GM12878 (cell line): ENCODE data around the gene KLC3. TPM values are rescaled to one million over a fixed set of nuclear protein-coding genes. Genes with fewer than 3 reads are reported as not detected.

Experiments
- ATAC-seq: fragments of 200-7000 bp; cut with Tn5 transposase; 3 replicates; pipeline ENCODE4 v1.9.1; 2020; ENCODE audit warnings: mild to moderate bottlenecking, moderate library complexity
- BruUV-seq: library from RNA; stranded (reverse); fragments of 400-500 nt; replicated peaks from 2 replicates; lab custom pipeline; 2021; lab: Mats Ljungman, UMichigan
- CTCF ChIA-PET: fragments of 300-600 bp; sonication (Branson Sonifier 250); formaldehyde crosslinking; extraction: SDS; loops from one replicate; lab custom pipeline; 2021; ENCODE audit warnings: inconsistent platforms; lab: Yijun Ruan, JAX
- POLR2A ChIA-PET: fragments of 350-600 bp; formaldehyde crosslinking; extraction: SDS; loops from one replicate; lab custom pipeline; 2021; ENCODE audit warnings: inconsistent platforms; lab: Charles Lee
- RAD21 ChIA-PET: fragments of 300-600 bp; sonication (Branson Sonifier 250); formaldehyde crosslinking; loops from one replicate; lab custom pipeline; 2023; ENCODE audit warnings: antibody characterized with exemption; ENCODE audit not compliant: unreplicated experiment; lab: Charles Lee
- SMC1A ChIA-PET: fragments of 300-600 bp; sonication (Branson Sonifier 250); formaldehyde crosslinking; loops from one replicate; lab custom pipeline; 2023; ENCODE audit not compliant: unreplicated experiment, uncharacterized antibody; lab: Charles Lee
- DNase-seq: peaks from one replicate; pipeline ENCODE4 v3.0.0-alpha.2; 2011; ENCODE audit warnings: low read depth, low spot score
- FAIRE-seq: peaks from 3 replicates; lab custom pipeline; 2011; peaks lifted over from hg19 to GRCh38; lab: Jason Lieb, UNC
- H2AFZ ChIP-seq: 2 replicates; pipeline ENCODE4 v1.6.0; 2011; ENCODE audit warnings: low read depth, low read length, control low read depth; ENCODE audit not compliant: control insufficient read depth
- H3K27ac ChIP-seq: 2 replicates; pipeline ENCODE4 v1.5.1; 2011; ENCODE audit warnings: control low read depth; ENCODE audit not compliant: control insufficient read depth, insufficient read depth
- H3K27me3 ChIP-seq, 2 experiments: replicated peaks in 1 of 2; 2 replicates each; pipeline versions ENCODE4 v1.6.0 to v1.6.1; 2011; ENCODE audit warnings: low read length in 1 of 2; ENCODE audit not compliant: control insufficient read depth in 2 of 2, insufficient read depth in 2 of 2
- H3K36me3 ChIP-seq, 2 experiments: 2 replicates each; pipeline ENCODE4 v1.5.1; 2011; ENCODE audit warnings: low read length in 1 of 2; ENCODE audit not compliant: control insufficient read depth in 2 of 2, insufficient read depth in 2 of 2
- H3K4me1 ChIP-seq: 2 replicates; pipeline ENCODE4 v1.6.1; 2011; ENCODE audit warnings: mild to moderate bottlenecking, low read length, moderate library complexity, mixed read lengths; ENCODE audit not compliant: control insufficient read depth, insufficient read depth
- H3K4me2 ChIP-seq: 2 replicates; pipeline ENCODE4 v1.6.0; 2011; ENCODE audit warnings: control low read depth; ENCODE audit not compliant: control insufficient read depth, insufficient read depth
- H3K4me3 ChIP-seq: fragments of 200-600 bp; sonication (generic); 2 replicates; pipeline ENCODE4 v1.5.1; 2016
- H3K79me2 ChIP-seq: 2 replicates; pipeline ENCODE4 v1.6.0; 2011; ENCODE audit warnings: low read length; ENCODE audit not compliant: control insufficient read depth, insufficient read depth
- H3K9ac ChIP-seq: 2 replicates; pipeline ENCODE4 v1.8.0; 2011; ENCODE audit warnings: low read length, control low read depth, mixed read lengths; ENCODE audit not compliant: control insufficient read depth, insufficient read depth
- H3K9me3 ChIP-seq: replicated peaks from 3 replicates; pipeline ENCODE4 v1.5.1; 2011; ENCODE audit warnings: mild to moderate bottlenecking, low read length; ENCODE audit not compliant: control insufficient read depth, insufficient read depth
- H4K20me1 ChIP-seq: 2 replicates; pipeline ENCODE4 v1.6.0; 2011; ENCODE audit not compliant: control insufficient read depth, insufficient read depth
- CBX3 ChIP-seq: fragments of 200-600 bp; sonication (generic); IDR thresholded peaks from 2 replicates; pipeline ENCODE4 v1.6.1; 2016; ENCODE audit warnings: low read depth, borderline replicate concordance
- CBX5 ChIP-seq: sonication (generic); IDR thresholded peaks from 2 replicates; pipeline ENCODE4 v1.6.1; 2016; ENCODE audit warnings: low read depth, moderate library complexity, mild to moderate bottlenecking, inconsistent platforms
- ETV6 ChIP-seq, 2 experiments: fragments of 450-650 bp in 1 of 2; IDR thresholded peaks in 1 of 2; conservative IDR thresholded peaks in 1 of 2; 2 replicates each; pipeline ENCODE4 v1.6.1; 2014; ENCODE audit warnings: antibody characterized with exemption in 1 of 2, borderline replicate concordance in 1 of 2, low read depth in 1 of 2, mild to moderate bottlenecking in 1 of 2, moderate library complexity in 1 of 2
- NR2C2 ChIP-seq: IDR thresholded peaks from 2 replicates; pipeline ENCODE4 v1.6.1; 2011; ENCODE audit warnings: borderline replicate concordance, low read depth; ENCODE audit not compliant: control insufficient read depth, insufficient read length
- PAX8 ChIP-seq: fragments of 450-650 bp; IDR thresholded peaks from 2 replicates; pipeline ENCODE4 v1.6.1; 2017; ENCODE audit warnings: mild to moderate bottlenecking, moderate library complexity
- POLR2AphosphoS5 ChIP-seq: IDR thresholded peaks from 2 replicates; pipeline ENCODE4 v1.6.1; 2011; ENCODE audit warnings: mild to moderate bottlenecking, low read length, inconsistent platforms
- POU2F2 ChIP-seq: IDR thresholded peaks from 3 replicates; pipeline ENCODE4 v1.6.1; 2011; ENCODE audit warnings: low read depth, mild to moderate bottlenecking, low read length, borderline replicate concordance
- RCOR1 ChIP-seq: conservative IDR thresholded peaks from 2 replicates; pipeline ENCODE4 v1.6.1; 2012; ENCODE audit warnings: low read depth, low read length, improper control_type of control experiment
- SIX5 ChIP-seq: IDR thresholded peaks from 2 replicates; pipeline ENCODE4 v1.6.1; 2011; ENCODE audit warnings: mild to moderate bottlenecking, low read depth, low read length, moderate library complexity; ENCODE audit not compliant: severe bottlenecking
- TAF1 ChIP-seq: IDR thresholded peaks from 2 replicates; pipeline ENCODE4 v1.6.1; 2011; ENCODE audit warnings: mild to moderate bottlenecking, low read depth, low read length, borderline replicate concordance
- WGBS: methylation state at CpG from one replicate; pipeline ENCODE4 v1.1.6; 2016; ENCODE audit warnings: low lambda C conversion rate; ENCODE audit not compliant: insufficient replicate concordance, insufficient coverage; ENCODE audit errors: missing lambda C conversion rate; 5-methylcytosine and 5-hydroxymethylcytosine counted together
- in situ Hi-C: fragments of 300-500 bp; cut with MboI; formaldehyde crosslinking; loops from 9 replicates; pipeline ENCODE4 v1.14.3; 2018; ENCODE audit warnings: mixed read lengths
- intact Hi-C: fragments of 100-400 bp; cut with micrococcal nuclease; formaldehyde crosslinking; loops from one replicate; pipeline ENCODE4 v1.14.2; 2022; ENCODE audit not compliant: unreplicated experiment
- polyA plus RNA-seq, 11 experiments: library from polyadenylated mRNA; depleted of rRNA in 4 of 11; unstranded in 6 of 11; stranded (reverse) in 5 of 11; fragments of >200 nt; fragmentation: Nextera tagmentation in 4 of 11; fragmentation: Illumina TruSeq in 1 of 11; extraction: Ambion mirVana in 4 of 11; extraction: Trizol in 1 of 11; gene quantifications; 1 replicate in 1 of 11; 2 replicates in 10 of 11; pipeline versions ENCODE4 v1.2.1 to v1.2.3, GENCODE V29; 2011 to 2016; ENCODE audit warnings: inconsistent platforms in 2 of 11, missing spikeins in 2 of 11, low read depth in 1 of 11
- total RNA-seq, 4 experiments: library from RNA; depleted of rRNA in 3 of 4; stranded (reverse); fragments of >200 nt in 3 of 4; fragmentation: Illumina TruSeq in 1 of 4; extraction: Trizol in 1 of 4; gene quantifications; 2 replicates each; pipeline versions ENCODE4 v1.2.1 to v1.2.3, GENCODE V29; 2013 to 2021
- TF ChIP-seq, protein P1 (sequence below): fragments of 450-650 bp; IDR thresholded peaks from 2 replicates; pipeline ENCODE4 v1.6.1; 2016; ENCODE audit warnings: mild to moderate bottlenecking
- TF ChIP-seq, protein P2 (sequence below): IDR thresholded peaks from 2 replicates; pipeline ENCODE4 v1.6.1; 2011; ENCODE audit warnings: borderline replicate concordance, low read depth, mild to moderate bottlenecking, moderate library complexity, mixed read lengths, low read length; ENCODE audit not compliant: insufficient read depth; ENCODE audit errors: extremely low read length
- TF ChIP-seq, protein P3 (sequence below): fragments of 450-650 bp; formaldehyde crosslinking; IDR thresholded peaks from 2 replicates; pipeline ENCODE4 v1.5.0; 2022; ENCODE audit warnings: mild to moderate bottlenecking, missing genetic modification characterization
- TF ChIP-seq, protein P4 (sequence below): fragments of 450-650 bp; IDR thresholded peaks from 2 replicates; pipeline ENCODE4 v1.6.1; 2014; ENCODE audit warnings: mild to moderate bottlenecking
- TF ChIP-seq, protein P5 (sequence below): IDR thresholded peaks from 2 replicates; pipeline ENCODE4 v1.6.1; 2012; ENCODE audit warnings: low read length, inconsistent platforms

Gene KLC3
- total and polyA plus RNA-seq, 10 of the 15 experiments (the other 5 are each of a cell fraction or from before 2014, with no cell fraction given), result 0.03 to 0.38 (median 0.28) TPM; not detected in 5

DNA sequence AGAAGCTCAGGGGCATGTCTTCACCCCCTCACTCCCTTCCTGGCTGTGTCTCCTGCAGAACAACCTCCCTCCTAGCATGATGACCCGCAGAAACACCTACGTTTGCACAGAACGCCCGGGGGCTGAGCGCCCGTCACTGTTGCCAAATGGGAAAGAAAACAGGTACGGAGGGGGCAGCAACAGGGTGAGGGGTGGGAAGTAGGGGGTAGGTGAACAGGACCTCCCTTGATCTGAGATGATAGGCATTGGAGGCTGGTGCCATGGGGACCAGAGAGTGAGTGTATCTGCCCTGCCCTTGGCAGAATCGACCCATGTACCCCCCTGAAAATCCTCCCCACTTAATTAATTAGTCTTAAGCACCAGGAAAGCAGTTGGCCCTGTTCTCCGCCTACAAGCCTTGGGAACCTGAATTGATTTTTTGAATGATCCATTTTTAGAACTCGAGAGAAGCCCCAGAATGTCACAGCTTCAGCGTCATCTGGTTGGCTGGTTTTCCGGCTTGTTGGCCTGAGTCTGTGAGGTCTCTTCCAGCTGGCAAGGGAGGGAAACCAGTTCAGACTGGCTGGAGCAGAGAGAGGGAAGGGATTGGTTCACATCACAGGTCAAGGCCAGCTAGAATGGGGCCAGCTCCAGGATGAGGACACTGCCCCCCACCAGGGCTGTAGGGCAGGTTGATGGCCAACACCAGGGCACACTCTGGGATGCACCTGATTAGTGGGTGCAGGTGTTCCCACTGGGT is 46.1 kb upstream of the KLC3 start:
- Histone ChIP-seq H2AFZ (no peak overlapping the region), H3K36me3 (no peaks in the 10 kb centered on the region; a peak in 1 of 4 replicates), H3K4me2 (no peak overlapping the region), H3K4me3 (no peak overlapping the region), H3K4me1 (no peaks in the 10 kb centered on the region), H3K9ac (no peak overlapping the region), H4K20me1 (no peaks in the 10 kb centered on the region), H3K27me3 (no peaks in the 10 kb centered on the region), H3K79me2 (no peaks in the 10 kb centered on the region), H3K9me3 (no peaks in the 10 kb centered on the region), H3K27ac (no peak overlapping the region)
- ChIA-PET POLR2A (no interaction called here), SMC1A (no interaction called here), CTCF (no interaction called here), RAD21 (no interaction called here)
- in situ Hi-C loops, result no loop called here
- no TSS peak for BruUV-seq
- WGBS, result 86% methylated on average over 12 of the region's 12 CpGs
- intact Hi-C loops, result no loop called here
- FAIRE-seq, result no peak
- no peak for DNase-seq
- no peak for ATAC-seq
- TF ChIP-seq, protein P1, sequence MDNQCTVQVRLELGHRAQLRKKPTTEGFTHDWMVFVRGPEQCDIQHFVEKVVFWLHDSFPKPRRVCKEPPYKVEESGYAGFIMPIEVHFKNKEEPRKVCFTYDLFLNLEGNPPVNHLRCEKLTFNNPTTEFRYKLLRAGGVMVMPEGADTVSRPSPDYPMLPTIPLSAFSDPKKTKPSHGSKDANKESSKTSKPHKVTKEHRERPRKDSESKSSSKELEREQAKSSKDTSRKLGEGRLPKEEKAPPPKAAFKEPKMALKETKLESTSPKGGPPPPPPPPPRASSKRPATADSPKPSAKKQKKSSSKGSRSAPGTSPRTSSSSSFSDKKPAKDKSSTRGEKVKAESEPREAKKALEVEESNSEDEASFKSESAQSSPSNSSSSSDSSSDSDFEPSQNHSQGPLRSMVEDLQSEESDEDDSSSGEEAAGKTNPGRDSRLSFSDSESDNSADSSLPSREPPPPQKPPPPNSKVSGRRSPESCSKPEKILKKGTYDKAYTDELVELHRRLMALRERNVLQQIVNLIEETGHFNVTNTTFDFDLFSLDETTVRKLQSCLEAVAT, result no peak
- TF ChIP-seq, protein P2, sequence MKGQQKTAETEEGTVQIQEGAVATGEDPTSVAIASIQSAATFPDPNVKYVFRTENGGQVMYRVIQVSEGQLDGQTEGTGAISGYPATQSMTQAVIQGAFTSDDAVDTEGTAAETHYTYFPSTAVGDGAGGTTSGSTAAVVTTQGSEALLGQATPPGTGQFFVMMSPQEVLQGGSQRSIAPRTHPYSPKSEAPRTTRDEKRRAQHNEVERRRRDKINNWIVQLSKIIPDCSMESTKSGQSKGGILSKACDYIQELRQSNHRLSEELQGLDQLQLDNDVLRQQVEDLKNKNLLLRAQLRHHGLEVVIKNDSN, result no peak
- TF ChIP-seq SIX5, result no peak
- TF ChIP-seq ETV6 (conservative IDR thresholded peaks at IDR 0.05 in 1 of 2, IDR thresholded peaks at IDR 0.05 in 1 of 2; ENCODE audit: borderline replicate concordance in 1 of 2, low read depth in 1 of 2), result no peak
- TF ChIP-seq PAX8, result no peak
- TF ChIP-seq TAF1, result no peak
- TF ChIP-seq, protein P3, sequence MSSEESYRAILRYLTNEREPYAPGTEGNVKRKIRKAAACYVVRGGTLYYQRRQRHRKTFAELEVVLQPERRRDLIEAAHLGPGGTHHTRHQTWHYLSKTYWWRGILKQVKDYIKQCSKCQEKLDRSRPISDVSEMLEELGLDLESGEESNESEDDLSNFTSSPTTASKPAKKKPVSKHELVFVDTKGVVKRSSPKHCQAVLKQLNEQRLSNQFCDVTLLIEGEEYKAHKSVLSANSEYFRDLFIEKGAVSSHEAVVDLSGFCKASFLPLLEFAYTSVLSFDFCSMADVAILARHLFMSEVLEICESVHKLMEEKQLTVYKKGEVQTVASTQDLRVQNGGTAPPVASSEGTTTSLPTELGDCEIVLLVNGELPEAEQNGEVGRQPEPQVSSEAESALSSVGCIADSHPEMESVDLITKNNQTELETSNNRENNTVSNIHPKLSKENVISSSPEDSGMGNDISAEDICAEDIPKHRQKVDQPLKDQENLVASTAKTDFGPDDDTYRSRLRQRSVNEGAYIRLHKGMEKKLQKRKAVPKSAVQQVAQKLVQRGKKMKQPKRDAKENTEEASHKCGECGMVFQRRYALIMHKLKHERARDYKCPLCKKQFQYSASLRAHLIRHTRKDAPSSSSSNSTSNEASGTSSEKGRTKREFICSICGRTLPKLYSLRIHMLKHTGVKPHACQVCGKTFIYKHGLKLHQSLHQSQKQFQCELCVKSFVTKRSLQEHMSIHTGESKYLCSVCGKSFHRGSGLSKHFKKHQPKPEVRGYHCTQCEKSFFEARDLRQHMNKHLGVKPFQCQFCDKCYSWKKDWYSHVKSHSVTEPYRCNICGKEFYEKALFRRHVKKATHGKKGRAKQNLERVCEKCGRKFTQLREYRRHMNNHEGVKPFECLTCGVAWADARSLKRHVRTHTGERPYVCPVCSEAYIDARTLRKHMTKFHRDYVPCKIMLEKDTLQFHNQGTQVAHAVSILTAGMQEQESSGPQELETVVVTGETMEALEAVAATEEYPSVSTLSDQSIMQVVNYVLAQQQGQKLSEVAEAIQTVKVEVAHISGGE (CRISPR knock-in tag), result no peak
- no peak for TF ChIP-seq CBX3
- TF ChIP-seq, protein P4, sequence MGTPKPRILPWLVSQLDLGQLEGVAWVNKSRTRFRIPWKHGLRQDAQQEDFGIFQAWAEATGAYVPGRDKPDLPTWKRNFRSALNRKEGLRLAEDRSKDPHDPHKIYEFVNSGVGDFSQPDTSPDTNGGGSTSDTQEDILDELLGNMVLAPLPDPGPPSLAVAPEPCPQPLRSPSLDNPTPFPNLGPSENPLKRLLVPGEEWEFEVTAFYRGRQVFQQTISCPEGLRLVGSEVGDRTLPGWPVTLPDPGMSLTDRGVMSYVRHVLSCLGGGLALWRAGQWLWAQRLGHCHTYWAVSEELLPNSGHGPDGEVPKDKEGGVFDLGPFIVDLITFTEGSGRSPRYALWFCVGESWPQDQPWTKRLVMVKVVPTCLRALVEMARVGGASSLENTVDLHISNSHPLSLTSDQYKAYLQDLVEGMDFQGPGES, result no peak
- no peak for TF ChIP-seq RCOR1
- TF ChIP-seq, protein P5, sequence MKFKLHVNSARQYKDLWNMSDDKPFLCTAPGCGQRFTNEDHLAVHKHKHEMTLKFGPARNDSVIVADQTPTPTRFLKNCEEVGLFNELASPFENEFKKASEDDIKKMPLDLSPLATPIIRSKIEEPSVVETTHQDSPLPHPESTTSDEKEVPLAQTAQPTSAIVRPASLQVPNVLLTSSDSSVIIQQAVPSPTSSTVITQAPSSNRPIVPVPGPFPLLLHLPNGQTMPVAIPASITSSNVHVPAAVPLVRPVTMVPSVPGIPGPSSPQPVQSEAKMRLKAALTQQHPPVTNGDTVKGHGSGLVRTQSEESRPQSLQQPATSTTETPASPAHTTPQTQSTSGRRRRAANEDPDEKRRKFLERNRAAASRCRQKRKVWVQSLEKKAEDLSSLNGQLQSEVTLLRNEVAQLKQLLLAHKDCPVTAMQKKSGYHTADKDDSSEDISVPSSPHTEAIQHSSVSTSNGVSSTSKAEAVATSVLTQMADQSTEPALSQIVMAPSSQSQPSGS, result no peak
- TF ChIP-seq POLR2AphosphoS5, result no peak
- TF ChIP-seq CBX5, result no peak
- TF ChIP-seq POU2F2, result no peak
- no peak for TF ChIP-seq NR2C2
